GM13976 (cell line): ENCODE measurements around the gene PXK.
A peak's percentile ranks its signal among the peaks of the same experiment; 100 is the strongest.

ENCODE experiments used
- DNase-seq: peaks from one replicate; pipeline ENCODE4 v3.0.0; 2012; ENCODE audit warnings: low spot score
- CTCF ChIP-seq: IDR thresholded peaks from 2 replicates; pipeline ENCODE4 v1.5.1; 2012; ENCODE audit warnings: borderline replicate concordance, mild to moderate bottlenecking; ENCODE audit not compliant: insufficient read depth; ENCODE audit errors: extremely low read depth, missing control alignments, control extremely low read depth
- in situ Hi-C: fragments of 300-500 bp; cut with MboI; formaldehyde crosslinking; loops from one replicate; pipeline ENCODE4 v1.12.0; 2022; ENCODE audit warnings: low sequenced_read_pairs, mixed read lengths, inconsistent platforms; ENCODE audit not compliant: unreplicated experiment

PXK gene

GRCh38 chr3:58441514-58442450, 109.1 kb downstream of the PXK start:
- no peak for DNase-seq
- in situ Hi-C loops: no loop called here
- no peak for TF ChIP-seq CTCF

DNA sequence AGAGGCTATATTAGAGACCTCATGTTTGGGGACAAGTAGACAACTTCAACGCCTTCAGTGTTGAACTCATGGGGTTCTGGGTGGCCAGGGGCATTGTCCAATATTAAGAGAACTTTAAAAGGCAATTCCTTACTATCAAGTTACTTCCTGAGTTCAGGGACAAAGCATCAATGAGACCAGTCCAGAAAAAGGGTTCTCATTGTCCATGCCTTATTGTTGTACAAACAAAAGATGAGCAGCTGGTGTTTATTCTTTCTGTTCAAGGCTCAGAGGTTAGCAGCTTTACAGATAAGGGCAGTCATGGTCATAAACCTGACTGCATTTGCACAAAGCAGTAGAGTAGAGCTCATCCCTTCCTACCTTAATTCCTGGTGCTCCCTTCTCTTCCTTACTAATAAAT, 119.5 kb downstream of the PXK start:
- no peak for TF ChIP-seq CTCF
- no peak for DNase-seq
- in situ Hi-C loops: no loop called here

DNA sequence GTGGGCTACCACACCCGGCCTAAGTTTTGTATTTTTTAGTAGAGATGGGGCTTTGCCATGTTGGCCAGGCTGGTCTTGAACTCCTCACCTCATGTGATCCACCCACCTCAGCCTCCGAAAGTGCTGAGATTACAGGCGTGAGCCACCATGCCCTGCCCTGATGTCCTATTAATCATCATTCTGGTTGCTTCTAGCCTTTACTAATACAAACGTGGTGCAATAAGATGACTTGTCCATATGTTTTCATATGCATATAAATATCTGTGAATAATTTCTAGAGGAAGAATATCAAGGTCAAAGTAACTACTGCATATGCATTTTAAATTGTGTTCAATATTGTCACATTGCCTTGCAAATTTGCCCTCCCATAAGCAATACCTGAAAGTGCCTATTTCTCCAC, 126.5 kb downstream of the PXK start:
- no peak for DNase-seq
- no peak for TF ChIP-seq CTCF
- in situ Hi-C loops: no loop called here

- no peak for TF ChIP-seq CTCF
- DNase-seq: no peak
- in situ Hi-C loops: no loop called here
Measured at GRCh38 chr3:58462829-58463180, 130.1 kb downstream of the PXK start.

DNA sequence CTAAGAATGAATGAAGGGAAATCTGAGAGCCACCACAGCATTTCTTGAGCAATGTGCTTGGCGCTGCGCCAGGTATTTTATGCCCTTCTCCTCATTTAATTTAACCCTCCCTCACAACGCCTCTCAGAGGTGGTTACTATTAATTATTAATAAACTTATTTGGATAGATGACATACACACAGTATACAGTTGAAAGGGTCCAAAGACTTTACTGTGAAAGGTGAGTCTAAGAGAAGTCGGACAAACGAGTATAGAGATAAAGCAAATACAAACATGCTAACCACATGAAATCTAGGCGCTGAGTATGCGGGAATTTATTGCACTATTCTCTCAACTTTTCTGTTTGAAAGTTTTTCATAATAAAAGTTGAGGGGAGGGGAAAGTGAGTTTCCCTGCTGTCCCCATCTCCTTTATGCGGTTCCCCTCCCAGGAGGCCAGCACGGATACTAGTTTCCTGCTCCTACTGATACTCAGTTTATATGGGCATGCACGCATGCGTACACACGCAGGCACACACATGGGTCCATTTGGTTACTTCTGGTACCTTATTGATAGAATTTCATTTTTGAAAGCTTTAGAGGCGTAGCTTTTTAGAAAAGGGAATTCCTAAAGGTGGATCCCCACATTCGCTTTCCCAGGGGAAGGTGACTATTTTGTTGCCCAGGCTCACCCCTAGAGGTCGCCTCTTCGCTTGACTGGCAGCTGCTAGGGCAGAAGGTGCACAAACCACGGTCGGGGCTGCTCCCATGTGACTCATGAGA, 130.7 kb downstream of the PXK start:
- DNase-seq: peak; percentile 81
- in situ Hi-C loops: no loop called here
- TF ChIP-seq CTCF: peak; percentile 87

- no peak for TF ChIP-seq CTCF
- in situ Hi-C loops: no loop called here
Measured at GRCh38 chr3:58463942-58464271, 131.2 kb downstream of the PXK start.

More at GRCh38 chr3:58463942-58464271, 131.2 kb downstream of the PXK start:
- no peak for DNase-seq
